HG02981 (cell line): ENCODE results near the gene RGS11.

ENCODE experiments used
- ATAC-seq: cut with Tn5 transposase; IDR thresholded peaks from one replicate; pipeline ENCODE4 v1.9.1; 2021; ENCODE audit warnings: mild to moderate bottlenecking, moderate library complexity; ENCODE audit not compliant: unreplicated experiment

The RGS11 gene

DNA sequence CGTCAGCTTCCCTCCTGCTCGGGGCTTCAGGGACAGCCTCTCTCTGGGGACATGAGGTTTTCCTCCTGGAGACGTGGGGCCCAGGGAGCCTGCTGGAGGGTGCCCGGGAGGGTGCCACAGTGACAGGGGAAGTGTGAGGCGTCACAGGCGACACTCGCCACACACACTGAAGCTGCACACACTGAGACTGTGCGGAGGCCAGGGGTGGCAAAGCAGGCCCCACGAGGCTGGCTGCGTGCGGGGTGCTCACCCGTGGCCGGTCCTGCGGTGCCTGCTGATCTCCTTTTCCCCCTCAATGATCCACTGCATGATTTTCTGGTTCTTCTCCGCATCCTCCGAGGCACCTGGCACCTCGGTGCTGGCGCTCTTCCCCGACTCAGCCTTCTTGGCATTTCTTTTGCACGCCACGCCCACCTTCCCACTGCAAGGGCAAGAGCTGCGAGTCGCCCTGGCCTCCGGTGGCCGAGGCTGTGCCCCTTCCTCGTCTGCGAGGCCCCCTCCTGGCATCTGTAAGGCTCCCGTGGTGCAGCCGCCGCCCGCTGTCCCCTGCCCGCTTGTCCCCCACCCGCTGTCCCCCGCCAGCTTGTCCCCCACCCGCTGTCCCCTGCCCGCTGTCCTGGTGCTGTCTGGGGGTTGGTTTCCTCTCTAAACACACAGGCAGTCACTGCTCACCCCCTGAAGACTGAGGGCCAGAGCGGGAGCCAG is 21.2 kb upstream of the RGS11 start:
- ATAC-seq: no peak

DNA sequence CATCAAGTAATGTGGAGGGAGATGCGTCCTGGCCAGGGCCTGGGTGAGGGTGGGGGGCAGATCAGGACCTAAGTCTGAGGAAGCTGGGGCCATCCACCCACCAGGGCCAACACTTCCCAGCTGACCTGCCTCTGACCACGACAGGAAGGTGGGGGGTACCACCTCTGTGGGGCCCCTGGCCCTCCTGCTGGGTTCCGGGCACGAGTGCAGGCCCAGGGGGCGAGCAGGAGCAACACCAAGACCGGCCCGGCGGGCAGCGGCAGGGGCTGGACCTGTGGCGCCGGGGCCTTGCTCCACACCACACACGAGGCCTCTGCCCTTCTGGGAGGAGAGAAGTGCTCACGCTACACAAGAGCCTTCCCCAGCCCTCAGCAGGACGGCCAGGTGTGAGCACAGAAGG is 20.5 kb upstream of the RGS11 start:
- no peak for ATAC-seq

DNA sequence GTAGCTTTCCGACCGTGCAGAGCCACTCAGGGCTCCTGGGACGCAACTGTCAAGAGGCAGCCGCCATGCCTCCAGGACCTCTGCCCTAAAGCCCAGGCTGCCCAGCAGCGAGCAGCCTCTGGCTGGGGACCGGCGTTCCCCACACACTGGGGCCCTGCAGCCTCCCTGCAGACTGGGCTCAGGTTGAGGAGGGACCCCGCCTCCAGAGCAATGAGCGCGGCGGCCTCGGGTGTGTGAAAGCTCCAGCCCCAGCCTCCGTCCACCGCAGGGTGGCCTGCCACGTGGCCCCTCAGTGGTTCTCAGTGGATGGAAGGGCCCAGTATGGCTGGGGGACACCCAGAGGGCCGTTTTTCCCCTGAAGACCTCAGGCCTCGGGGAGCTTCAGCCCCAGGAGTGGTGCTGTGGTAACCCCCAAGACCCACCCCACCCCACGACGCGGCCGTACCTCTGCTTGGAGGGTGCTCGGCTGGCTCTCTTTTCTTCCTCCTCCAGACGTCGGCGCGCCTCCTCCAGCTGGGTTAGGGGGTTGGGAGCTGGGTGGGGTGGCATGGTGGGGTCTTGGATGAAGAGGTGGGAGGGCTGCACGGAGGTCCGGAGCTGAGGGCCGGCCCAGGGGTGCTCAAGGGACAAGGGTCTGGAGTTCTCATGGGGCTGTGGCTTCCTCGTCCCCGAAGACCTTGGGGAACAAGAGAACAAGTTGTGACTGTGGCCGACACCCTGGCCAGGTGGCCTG is 17.5 kb upstream of the RGS11 start:
- no peak for ATAC-seq

DNA sequence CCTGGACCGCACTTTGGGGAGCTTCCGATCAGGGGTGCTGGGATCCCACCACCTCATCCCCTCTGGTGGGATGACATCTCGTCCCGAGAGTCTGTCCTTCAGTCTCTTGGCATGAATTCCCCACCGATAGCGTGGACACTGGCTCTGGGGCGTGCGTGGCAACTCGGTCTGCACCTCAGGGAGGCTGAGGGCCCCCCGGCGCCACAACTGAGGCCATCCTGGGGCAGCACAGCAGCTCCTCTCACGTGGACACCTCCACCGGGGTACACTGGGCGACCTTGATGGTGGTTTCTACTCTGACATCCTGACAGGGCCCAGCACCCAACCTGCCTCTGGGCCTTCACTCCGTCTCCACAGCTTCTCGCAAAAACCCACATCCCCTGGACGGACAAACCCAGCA is 15.8 kb upstream of the RGS11 start:
- ATAC-seq: no peak

DNA sequence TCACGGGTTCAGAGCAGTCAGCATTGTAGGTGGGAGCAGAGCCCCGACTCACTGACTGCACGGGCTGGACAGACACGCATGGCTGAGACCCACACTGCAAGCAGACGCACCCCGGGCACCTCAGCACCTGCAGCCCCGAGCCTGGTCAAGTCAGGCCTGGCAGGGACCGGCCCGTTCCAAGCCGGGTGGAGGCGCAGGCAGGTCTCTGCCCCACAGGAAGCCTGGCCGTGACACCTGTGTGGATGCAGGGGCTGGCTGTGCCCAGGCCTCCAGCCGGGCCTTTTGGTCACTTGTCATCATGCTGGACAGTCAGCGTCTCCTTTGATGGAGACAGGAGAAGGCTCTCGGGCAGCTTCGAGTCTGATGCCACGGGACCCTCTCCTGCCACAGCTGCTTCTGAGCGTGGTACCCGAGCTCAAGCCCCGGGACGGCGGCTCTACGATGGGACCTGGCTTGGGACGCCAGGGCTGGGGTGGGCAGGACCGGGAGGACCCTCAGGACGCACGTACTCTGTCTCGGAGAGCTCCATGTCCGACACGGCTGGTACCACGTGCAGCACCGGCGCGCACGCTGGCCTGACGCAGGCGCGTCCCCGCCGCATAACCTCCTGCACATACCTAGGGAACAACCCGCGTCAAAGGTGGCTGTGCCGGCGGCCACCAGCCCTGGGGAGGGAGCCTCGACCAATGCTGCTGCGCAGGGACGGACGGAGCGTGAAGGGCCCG is 15.1 kb upstream of the RGS11 start:
- no peak for ATAC-seq

DNA sequence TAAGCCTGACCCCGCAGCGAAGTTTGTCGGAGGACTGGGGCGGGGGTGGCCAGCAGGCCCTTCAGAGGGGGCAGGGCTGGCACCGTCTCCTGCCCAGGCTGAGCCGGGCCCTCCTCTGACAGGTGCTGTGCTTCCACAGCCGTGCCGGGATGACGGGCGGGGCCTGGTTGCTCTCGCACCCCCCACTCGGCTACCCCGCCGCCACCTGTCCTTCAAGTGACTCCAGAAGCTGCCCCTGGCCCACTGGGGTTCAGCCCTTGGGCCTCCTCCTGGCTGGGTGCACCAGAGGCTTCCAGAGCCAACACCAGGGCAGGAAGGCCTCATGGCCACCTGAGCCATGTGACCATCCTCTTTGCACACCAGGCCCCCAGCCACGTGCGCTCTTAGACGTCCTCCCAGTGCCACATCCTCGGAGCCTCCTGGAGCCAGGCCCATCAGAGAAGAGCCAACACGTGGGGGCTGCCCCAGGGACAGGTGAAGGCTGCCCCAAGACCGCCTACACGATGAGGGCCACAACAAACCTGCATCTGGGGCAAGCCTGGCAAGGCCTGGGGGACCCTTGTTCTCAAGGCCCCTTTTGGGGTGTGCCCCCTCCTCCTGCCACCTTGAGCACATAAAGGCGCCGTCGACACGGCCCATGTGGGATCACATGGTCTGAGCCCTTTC is 14.4 kb upstream of the RGS11 start:
- ATAC-seq: no peak

DNA sequence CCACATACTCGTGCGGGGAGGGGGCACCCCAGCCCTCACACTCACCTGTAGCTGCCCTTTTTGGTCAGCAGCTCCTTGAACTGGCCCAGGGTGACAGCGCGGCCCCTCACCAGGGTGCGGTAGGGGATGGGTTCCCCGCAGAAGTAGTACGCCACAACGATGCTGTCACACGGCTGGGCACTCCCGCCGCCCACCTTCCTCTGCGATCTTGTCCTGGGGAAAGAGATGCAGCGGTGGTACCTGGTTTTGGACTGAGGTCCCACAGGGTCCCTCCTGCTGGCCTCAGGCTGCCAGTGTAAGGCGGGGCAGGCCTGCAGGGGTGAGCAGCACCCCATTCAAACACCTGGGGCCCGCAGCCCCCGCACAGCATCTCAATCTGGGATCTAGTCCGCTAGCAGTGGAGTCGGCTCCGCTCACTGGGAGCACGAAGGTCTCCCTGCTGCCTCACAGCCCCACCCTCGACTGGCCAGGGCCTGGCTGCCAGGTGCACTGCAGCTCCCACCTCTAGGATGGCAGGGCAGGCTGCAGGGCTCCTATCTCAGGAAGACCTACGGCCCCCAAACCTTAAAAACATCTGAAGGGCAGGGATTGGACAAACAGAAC is 13.8 kb upstream of the RGS11 start:
- no peak for ATAC-seq

DNA sequence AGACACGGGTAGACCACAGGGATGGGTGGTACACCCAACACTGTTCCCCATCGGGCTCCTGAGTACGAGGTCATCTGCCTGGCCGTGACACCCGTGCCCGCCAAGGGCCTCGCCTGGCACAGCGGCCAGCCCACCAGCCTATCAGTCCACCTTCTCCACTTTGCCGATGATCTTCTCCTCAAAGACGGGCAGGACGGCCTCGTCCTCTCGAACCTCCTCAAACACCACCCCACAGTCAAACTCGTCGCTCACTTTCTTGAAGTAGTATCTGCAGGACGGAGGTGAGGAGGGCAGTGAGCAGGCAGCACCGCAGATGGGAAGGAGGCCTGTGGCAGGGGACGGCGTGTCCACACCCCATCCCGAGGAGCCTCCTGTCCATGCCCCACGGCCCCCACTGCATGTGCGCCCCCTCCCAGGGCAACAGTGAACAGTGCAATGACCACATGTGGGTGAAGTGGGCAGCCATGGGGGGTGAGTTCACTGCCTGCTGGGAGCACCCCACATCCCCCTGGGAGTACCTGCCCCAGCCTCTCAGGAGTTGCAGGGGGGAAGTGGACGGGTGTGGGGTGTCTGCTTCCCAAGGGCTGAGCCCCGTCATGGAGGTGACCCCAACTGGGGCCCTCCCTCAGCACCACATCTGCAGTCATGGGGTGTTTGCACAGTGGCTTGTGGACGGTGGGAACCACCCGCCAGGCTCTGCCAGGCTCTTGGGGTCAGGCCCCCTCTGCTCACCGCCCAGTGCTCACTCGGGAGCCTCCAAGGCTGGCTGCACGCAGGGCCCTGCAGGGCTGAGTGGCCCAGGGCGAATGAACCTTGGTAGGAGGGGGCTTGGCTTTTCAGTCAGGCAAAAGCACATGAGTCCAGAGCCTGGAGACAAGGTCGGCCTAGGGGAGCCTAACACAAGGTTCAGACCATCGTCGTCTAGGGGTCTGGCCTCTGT is 12.5 kb upstream of the RGS11 start:
- ATAC-seq: no peak

DNA sequence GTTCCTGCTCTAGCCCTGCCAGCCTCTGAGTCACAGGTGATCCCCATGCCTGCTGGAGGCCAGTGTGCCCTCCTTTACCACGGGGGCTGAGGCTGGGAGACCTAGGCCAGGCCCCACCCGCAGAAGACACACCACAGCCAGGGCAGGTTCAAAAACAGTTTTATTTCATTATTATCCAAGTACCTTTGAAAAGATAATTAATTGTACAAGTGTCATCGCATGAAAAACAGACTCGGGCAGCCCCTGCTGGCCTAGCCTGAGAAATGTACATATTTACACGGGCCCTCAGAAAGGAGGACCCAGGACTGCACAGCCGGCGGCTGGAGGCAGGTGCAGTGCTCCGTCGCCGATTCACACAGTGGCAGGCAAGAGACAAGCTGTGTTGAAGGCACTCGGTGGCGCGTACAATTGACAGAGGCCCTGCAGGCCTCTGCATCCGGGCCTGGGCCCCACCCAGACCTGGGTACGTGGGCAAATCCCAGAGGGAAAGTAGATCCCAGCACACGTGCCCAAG is 11.6 kb upstream of the RGS11 start:
- ATAC-seq: no peak

DNA sequence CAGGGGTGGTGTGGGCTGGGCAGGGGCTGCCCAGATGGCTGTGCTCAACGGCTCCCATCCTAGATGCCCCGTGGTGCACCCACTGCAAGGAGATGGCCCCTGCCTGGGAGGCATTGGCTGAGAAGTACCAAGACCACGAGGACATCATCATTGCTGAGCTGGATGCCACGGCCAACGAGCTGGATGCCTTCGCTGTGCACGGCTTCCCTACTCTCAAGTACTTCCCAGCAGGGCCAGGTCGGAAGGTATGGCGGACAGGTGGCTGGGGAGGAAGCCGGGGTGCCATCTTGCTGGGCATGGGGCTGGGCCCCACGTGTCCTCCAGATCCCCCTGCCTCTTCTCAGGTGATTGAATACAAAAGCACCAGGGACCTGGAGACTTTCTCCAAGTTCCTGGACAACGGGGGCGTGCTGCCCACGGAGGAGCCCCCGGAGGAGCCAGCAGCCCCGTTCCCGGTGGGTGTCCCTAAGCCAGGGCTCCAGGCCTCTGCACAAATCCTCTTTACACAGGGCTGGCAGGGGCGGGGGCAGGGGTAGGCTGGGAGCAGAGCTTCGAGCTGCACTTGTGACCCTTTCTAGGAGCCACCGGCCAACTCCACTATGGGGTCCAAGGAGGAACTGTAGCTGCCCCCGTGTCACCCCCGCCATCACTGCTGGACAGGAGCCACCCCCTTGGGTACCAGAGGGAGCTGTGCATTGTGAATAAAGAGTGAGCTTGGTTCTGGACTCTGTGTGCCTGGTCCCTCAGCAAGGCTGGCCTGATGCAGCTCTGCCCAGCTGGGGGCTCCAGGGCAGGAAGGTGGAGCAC is 10.9 kb upstream of the RGS11 start:
- ATAC-seq: no peak

DNA sequence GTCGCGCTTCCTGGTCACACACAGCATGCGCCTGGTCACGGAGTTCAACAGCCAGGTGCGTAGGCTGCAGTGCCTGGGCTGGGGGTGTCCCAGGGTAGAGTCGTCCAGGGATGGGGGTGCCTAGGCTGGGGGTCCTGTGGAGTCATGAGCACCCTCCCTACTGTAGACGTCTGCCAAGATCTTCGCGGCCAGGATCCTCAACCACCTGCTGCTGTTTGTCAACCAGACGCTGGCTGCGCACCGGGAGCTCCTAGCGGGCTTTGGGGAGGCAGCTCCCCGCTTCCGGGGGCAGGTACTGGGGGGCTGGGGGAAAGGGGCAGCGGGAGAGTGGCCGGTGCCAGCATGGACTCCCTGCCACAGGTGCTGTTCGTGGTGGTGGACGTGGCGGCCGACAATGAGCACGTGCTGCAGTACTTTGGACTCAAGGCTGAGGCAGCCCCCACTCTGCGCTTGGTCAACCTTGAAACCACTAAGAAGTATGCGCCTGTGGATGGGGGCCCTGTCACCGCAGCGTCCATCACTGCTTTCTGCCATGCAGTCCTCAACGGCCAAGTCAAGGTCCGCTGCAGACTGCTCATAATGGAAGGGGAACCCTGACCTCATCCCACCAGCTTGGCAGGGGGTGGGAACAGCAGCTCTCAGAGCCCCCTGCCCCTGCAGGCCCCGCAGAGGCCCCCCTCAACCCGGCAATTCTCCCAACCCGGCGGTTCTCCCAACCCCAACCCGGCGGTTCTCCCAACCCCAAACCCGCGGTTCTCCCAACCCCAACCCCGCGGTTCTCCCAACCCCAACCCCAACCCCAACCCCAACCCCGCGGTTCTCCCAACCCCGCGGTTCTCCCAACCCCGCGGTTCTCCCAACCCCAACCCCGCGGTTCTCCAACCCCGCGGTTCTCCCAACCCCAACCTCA is 9.7 kb upstream of the RGS11 start:
- no peak for ATAC-seq

DNA sequence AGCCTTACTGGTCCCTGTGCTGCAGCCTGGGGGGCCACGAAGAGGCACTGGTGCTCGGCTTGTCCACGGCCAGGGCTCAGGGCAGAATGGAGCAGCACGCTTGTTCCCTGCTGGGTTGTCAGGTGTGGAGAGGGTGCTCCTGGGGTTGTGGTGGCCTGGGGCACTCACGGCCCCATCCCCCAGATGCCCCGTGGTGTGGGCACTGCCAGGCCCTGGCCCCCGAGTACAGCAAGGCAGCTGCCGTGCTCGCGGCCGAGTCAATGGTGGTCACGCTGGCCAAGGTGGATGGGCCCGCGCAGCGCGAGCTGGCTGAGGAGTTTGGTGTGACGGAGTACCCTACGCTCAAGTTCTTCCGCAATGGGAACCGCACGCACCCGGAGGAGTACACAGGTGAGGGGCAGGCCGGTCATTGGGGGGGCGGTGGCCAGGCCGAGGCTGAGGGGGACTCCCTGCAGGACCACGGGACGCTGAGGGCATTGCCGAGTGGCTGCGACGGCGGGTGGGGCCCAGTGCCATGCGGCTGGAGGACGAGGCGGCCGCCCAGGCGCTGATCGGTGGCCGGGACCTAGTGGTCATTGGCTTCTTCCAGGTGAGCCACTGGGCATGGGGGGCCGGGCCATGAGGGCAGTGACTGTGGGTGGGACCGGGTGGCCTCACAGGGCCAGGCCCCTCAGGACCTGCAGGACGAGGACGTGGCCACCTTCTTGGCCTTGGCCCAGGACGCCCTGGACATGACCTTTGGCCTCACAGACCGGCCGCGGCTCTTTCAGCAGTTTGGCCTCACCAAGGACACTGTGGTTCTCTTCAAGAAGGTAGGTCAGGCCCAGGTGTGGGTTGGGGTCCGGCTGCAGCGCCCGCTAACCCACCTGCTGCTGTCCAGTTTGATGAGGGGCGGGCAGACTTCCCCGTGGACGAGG is 8.7 kb upstream of the RGS11 start:
- ATAC-seq: no peak

DNA sequence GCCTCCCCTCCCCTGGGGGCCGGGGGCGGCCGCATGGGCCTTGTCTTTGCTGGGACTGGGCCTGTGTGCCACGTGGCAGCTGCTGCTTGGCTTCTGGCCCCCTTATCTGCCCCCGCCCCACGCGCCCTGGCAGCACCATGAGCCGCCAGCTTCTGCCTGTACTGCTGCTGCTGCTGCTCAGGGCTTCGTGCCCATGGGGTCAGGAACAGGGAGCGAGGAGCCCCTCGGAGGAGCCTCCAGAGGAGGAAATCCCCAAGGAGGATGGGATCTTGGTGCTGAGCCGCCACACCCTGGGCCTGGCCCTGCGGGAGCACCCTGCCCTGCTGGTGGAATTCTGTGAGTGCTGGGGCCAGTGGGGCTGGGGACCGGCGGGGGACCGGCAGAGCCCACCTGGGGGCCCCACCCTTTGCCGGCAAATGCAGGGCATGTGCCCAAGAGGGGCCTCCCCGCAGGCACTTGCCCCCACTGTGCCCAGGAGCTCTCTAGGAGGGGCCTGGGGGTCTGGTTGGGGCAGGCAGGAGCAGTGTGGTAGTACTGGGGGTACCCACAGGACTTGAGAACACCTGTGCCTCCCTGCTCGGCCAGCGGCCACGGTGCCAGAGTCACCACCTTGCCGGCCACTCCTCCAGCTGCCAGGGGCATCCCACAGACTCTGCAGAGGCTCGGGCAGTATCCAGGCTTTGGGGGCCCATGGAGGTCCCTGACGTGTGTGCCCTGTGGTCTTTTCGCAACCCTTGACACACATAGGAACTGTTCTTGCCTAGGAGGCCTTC is 7.5 kb upstream of the RGS11 start, which contains the start of gene PDIA2:
Gene PDIA2 (plus strand): TSS at position 132 of the 773 bp plus-strand sequence. CDS start 6 bp downstream, at position 138.
- ATAC-seq: no peak

DNA sequence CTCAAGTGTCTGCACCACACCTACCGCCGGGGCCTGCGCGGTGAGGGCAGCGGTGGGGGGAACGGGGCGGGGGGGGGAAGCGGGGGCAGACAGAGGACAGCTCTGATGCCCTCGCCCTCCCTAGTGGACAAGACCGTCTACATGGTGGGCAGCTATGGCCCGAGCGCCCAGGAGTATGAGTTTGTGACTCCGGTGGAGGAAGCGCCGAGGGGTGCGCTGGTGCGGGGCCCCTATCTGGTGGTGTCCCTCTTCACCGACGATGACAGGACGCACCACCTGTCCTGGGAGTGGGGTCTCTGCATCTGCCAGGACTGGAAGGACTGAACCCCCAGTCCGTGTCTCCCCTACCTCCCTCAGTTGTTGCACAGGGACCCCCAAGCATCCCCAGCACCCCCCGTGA is 6.7 kb upstream of the RGS11 start:
- ATAC-seq: no peak

DNA sequence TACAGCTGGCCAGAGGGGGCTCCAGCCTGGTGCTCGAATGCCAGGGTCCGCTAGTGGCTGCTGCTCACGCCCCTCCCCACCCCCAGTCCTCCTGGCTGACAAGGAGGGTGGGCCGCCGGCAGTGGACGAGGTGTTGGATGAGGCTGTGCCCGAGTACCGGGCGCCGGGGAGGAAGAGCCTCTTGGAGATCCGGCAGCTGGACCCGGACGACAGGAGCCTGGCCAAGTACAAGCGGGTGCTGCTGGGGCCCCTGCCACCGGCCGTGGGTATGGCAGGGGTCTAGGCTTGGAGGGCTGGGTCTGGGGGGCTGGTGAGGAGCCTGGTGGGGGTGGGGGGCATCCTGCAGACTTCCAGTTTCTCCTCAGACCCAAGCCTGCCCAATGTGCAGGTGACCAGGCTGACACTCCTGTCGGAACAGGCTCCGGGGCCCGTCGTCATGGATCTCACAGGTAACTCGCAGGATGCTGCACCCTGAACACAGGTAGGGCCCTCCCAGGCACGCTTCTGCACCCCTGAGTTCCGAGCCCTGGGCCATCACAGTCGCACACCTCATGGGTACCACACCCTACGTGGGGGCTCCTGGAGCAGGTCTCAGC is 6.0 kb upstream of the RGS11 start:
- ATAC-seq: no peak
